Left renal pelvis (tissue), 4 donors: ENCODE data around the gene NME3. TPM values are rescaled to one million over a fixed set of nuclear protein-coding genes. Genes with fewer than 3 reads are reported as not detected.

Source experiments
- DNase-seq, 4 donors: peaks; one replicate each; pipeline ENCODE4 v3.0.0-alpha.2; 2013; ENCODE audit warnings: low read depth in 4 of 4, low spot score in 3 of 4
- polyA plus RNA-seq, 4 donors: library from polyadenylated mRNA; unstranded; fragments of 120-200 nt; gene quantifications; one replicate each; pipeline ENCODE4 v1.2.1, GENCODE V29; 2013; ENCODE audit not compliant: insufficient read length in 4 of 4

Gene NME3
- polyA plus RNA-seq, 4 donors, result 18.7 to 46.6 (median 22.9) TPM

DNA sequence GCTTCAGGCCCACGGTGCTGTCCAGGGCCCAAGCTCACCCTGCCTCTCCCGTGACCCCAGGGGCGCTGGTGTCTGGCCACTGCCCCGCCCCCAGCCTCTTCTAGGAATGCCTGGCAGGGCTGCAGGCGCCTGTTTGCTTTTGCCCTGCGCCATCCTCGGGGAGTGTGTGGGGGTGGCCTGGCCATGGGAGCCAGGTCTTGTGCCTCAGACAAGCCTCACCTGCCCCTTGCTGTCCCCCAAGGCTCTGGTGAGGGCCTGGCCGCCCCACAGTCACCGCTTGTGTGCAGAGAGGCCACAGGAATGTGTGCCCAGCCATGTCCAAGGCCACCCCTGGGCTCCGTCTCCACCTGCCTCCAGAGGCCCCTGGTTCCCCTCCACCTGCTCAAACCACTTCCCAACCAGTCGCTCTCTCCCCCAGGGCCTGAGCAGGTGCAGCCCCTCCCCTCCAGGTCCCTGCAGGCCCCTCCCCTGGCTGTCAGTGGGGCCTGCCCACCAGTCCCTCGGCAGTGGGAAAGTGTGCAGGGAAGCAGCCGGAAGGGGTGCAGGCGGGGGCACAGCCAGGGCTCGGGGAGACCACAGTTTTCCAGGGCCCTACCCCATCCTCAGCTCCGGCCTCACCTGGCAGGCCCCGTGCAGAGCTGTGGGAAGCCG is 23.0 kb upstream of the NME3 start:
- no peak for DNase-seq

DNA sequence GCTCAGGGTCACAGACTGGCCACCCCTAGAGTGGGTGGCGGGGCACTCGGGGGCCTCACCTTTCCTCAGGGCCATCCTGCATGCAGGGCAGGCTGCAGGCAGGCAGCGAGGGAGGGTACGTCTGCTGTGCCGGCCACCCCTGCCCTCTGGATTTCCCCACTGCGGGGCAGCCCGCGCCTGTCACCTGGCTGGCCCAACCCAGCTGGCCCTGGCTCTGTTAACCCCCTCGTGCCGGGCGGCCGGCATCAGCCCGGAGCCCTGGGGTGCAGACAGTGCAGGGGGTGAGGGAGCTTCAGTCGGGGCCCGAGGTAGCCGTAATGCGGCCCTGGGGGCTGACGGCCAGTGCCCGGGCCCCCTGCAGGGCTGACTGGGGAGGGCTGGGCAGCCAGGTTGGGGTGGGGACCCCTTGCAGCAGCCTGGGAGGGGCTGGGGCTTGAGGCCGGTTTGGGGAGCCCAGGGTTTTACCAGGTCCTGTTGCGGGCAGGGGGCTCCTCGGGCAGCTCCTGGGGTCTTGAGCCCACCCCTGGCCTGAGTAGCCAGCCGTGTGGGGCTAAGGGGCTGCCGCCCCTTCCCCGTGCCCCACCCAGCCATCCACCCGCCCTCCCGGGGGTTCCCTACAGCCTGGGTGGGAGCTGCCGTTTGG is 22.4 kb upstream of the NME3 start, which contains the start of gene IGFALS:
Gene IGFALS (minus strand): TSS at position 128 of the 643 bp plus-strand sequence. CDS start 53 bp downstream, at position 75.
- DNase-seq, result no peak

DNA sequence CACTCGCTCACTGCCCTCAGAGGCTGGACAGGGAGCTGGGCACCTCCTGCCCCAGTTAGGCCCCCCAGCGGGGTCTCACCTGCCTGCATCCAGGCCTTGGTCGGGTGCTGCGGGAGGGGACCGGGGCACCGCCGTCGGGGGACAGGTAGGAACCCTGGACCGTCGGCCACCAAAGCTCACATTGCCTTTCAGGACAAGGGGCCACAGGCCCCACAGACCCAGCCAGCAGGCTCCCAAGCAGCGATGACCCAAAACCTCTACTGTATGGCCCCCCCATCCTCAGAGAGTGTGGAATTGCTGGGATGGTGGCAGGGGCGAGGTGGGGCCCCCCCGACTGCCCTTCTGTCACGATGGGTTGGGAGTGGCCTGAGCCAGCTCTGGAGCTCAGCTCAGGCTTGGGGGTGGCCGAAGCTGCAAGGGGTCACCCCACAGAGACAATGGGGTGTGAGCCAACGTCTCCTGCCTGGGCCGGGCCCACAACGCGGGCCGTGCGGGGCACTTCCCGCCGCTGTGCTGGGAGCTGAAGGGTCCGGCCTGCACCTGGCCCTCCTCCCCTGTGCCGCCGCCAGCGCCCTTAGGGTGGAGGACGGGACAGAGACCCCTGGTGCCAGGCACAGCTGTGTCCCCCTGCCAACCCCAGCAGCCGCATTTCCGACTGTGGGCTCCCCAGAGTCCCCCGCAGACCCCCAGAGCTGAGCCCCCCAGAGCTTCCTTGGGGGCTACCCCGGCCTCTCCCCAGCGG is 21.7 kb upstream of the NME3 start:
- DNase-seq, result no peak

DNA sequence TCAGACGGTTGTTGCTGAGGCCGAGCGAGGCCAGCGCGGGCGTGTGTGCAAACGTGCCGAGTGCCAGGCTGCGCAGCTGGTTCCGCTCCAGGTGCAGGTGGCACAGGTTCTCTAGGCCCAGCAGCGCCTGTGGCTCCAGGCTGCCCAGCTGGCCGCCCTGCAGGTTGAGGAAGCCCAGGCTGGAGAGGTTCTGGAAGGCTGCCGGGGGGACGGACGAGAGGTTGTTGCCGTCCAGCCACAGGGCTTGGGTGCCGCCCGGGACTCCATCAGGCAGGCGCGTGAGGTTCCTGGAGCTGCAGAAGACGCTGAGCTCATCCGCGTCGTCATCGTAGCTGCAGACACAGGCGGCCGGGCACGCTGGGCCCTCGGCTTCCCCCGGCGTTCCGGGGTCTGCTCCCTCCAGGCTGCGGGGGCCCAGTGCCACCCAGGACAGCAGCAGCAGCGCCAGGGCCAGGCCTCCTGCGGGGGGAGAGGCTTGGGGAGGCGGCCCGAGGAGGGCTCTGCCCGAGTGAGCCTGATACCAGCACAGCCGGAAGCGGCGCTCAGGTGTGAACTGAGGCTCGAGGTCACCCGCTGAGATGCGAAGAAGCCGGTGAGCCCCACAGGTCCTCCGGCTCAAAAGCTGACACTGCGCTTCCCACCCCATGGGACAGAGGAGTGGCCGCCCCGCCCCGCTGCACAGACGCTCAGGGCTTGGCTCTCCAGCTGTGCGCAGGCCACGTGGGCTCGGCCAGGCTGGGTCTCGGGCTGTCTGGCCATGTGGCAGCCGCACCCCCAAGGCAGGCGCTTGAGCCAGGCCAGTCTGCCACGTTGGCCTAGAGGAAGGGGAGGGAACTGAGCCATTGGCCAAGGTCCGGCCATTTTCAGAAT is 20.8 kb upstream of the NME3 start:
- DNase-seq, result no peak

DNA sequence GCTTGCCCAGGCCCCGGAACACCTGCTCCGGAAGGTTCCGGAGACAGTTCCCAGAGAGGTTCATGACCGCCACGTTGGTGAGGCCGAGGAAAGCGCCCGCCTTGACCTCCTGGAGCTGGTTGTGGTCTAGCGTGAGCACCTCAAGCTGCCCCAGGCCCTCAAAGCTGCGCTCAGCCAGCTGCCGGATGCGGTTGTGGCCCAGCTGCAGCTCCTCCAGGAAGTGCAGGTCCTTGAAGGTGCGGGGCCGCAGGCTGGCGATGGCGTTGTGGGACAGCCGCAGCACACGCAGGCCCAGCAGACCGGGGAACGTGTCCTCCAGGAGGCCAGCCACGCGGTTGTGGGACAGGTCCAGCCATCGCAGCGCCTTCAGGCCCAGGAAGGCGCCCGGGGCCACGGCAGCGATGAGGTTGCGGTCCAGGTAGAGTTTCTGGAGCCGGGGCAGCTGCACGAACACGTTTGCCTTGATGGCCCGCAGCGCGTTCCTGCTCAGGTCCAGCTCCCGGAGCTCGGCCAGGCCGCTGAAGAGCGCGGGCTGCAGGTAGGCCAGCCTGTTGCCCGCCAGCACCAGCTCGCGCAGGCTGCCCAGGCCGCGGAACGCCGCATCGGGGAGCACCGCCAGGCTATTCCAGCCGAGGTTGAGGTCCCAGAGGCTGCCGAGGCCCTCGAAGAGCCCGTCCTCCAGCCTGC is 20.1 kb upstream of the NME3 start:
- DNase-seq, result no peak

DNA sequence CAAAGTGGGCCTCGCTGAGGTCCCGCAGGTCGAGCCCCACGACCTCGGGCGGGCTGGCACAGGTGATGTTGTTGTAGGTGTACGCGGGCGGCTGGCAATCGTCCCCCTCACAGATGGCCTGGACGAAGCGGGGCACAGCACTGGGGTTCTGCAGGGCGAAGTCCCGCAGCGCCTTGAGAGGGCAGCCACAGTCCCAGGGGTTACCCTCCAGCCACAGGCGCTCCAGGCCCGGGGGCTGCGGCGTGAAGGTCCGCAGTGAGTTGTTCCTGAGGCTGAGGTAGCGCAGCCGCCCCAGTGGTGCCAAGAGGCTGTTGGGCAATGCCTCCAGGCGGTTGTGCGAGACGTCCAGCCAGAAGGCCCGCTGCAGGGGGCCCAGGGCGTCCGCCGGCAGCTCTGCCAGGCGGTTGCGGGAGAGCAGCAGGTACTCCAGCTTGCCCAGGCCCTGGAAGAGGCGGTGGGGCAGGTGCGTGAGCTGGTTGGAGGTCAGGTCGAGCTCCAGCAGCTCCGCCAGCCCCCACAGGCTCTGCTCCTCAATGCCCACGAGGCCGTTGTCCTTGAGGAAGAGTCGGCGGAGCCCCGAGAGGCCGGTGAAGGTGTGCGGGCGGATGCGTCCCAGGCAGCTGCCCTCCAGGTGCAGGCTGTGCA is 19.4 kb upstream of the NME3 start:
- DNase-seq, result no peak

DNA sequence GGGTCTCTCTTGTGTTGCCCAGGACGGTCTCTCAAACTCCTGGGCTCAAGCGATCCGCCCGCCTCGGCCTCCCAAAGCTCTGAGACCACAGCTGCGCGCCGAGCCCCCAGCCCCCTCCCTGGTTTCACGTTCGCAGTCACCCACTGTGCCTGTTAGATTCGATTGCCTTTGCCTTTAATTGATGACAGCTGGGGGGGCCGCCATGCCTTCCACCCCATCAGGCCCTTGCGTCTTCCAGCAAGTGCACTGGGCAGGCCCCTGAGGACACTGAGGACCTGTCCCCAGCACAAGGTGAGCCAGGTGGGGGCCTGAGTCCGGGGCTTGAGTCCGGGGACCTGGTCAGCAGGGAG is 18.9 kb upstream of the NME3 start:
- no peak for DNase-seq

DNA sequence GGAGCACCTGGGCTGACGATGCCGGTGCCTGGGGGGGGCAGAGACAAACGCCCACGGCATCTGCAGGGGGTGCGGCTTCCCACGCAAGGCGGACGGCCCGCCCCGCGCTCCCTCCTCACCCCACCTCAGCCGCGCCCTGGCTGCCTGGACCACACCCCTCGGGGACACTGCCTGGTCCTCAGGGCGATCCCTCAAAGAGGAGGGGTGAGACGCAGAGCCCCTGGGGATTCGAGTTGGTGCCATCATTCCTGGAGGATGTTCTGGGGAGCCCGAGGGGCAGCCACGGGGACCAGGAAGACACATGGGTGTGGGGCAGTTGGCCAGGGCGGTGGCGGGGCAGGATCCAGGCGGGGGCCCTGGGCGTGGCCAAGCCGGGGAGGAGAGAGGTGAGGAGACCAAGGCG is 18.3 kb upstream of the NME3 start:
- DNase-seq, result no peak

DNA sequence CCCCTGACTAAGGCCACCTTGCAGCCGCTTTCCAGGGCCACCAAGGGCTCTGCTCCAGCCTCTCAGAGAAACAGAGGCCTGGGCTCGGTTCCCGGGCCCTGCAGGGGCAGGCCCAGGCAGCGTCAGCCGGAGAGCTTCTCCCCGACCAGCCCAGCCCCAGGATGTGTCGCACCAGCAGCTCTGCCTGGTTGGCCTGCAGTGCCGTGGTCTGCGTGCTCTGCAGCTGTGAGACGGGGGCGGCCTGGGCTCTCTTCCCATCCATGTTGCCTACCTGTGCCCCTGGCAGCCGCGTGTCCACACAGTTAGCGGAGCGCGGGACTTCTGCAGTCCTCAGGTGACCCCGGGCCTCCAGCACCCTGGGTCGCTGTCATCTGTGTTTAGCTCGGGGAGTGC is 17.4 kb upstream of the NME3 start:
- no peak for DNase-seq

DNA sequence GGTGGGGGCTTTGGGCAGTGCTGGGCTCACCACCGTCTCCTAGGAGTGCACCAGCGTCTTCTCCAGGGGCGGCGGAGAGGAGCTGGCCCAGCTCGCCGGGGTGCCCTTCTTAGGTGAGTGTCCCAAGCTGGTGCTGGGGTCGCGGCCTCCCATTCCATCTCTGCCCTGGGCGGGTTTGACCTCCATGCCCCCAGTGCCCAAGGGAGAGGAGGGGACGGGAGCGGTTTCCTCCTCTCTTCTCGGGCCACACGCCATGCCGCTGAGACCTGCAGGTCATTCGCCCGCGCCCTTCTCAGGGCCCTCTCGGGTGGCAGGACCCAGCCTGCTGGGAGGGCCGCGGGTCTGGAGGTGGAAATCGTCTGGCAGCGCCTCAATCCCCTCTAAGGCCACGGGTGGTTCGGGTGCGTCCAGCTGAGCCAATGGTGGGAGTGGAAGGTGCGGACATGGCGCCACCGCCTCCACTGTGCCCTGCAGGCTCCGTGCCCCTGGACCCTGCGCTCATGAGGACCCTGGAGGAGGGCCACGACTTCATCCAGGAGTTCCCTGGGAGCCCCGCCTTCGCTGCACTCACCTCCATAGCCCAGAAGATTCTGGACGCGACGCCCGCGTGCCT is 16.9 kb upstream of the NME3 start:
- no peak for DNase-seq

DNA sequence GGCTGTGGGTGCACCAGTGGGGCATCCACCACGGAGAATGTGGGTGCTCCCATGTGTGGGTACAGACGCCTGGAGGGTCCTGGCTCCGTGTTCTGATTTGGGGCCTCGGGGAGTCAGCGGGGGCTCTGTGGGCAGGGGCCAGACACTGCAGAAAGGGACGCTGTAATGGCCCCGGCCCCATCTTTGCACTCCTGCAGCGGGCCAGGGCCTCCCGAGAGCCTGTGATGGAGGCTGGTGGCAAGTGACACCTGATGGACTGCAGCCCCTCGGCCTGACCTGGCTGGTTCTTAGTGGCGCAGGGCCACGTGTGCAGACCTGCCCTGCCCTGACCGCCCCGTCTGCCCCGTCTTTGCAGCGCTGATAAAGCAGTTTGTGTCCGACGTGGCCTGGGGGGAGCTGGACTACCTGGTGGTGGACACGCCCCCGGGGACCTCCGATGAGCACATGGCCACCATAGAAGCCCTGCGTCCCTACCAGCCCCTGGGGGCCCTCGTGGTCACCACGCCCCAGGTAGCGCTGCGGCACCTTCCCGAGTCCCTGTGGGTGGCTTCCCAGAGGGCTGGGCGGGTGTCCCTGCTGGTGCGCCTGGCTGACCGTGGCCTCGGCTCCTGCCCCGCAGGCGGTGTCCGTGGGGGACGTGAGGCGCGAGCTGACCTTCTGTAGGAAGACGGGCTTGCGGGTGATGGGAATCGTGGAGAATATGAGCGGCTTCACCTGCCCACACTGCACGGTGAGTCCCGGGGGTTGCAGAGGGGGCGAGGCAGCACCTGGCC is 16.2 kb upstream of the NME3 start:
- no peak for DNase-seq

DNA sequence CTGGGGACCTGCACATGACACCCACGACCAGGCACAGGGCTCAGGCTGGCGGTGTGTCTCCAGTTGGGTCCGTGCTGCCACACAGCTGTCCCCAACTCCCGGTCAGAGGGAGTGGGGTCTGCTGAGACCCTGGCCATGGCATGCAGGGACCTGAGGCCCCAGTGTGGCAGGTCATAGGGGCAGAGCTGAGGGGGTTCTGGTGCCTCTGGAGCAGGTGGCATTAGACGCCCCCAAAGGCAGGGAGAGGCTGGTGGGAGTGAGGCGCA is 15.6 kb upstream of the NME3 start:
- DNase-seq, result no peak

DNA sequence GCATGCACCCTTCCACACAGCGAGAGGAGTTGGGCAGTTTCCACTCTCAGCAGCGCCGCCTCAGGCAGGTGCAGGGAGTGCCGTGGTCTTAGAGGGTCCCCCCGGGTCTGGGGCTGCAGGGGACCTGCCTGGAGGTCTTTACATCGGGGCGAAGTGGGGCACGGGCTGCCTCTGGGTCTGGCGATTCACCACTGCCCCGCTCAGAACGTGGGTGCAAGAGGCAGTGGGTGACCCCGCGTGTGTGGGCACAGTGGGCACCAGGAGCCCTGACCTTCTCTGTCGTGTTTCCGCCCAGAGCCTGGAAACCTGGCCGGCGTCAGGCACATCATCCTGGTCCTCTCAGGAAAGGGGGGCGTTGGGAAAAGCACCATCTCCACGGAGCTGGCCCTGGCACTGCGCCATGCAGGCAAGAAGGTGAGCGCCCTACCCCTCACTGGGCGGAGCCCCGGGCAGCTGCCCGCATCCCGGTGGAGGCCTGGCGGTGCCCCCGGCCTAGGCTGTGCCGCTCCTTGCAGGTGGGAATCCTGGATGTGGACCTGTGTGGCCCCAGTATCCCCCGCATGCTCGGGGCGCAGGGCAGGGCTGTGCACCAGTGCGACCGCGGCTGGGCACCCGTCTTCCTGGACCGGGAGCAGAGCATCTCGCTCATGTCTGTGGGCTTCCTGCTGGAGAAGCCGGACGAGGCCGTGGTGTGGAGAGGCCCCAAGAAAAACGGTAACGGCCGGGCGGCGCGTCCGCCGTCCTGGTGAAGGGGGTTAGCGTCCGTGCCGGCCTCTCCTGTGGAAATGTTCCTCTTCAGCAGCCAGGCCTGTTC is 15.1 kb upstream of the NME3 start:
- DNase-seq, result no peak

DNA sequence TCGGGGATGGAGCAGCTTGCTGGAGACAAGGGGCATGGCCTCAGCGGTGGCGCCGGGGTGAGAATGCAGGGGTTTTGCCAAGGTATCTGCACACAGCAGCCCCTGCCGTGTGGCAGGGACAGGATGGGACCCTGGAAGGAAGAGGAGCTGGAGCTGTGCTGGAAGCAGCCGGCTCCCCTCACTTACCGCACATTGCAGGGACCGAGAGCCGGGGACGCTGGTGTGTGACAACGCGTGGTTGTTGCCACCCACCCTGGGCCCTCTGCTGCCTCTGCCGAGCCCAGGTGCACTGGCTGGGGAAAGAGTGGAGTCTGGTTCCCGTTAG is 14.5 kb upstream of the NME3 start:
- DNase-seq, result no peak

DNA sequence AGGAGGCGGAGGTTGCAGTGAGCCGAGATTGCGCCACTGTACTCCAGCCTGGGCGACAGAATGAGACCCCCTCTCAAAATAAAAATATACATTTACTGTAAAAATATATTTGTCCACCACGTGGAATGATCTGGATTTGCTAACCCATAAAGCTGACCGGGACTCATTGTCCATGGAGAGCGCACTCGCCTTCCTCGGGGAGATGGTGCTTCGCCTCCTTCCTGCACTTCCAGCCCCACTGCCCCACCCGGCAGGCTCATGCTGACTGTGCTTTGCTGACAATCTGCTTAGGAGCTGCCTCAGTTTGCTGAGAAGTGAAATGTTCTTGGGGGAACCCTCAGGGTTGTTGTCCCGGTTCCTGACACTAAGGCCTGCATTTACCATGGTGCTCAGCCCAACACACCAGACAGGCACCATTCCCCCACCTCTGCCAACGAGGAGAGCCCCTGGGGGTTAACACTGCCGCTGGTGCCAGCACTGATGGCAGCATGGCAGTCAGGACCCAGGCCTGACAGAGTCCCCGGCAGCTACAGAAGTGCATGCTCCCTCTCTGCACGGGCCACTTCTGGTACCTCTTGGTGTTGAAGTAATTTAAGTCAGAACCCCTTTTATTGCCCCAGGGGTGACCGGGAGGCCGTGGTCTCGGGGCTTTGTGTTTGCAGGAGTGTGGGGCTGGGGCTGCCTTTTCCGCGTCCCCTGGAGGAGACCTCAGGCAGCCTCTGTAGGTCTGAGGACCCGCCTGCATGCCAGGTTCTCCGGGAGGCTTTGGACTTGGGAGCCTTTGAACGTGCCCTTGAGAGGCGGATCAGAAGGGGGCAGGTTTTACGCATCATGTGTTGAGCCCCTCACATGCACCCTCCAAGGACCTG is 13.9 kb upstream of the NME3 start:
- no peak for DNase-seq

DNA sequence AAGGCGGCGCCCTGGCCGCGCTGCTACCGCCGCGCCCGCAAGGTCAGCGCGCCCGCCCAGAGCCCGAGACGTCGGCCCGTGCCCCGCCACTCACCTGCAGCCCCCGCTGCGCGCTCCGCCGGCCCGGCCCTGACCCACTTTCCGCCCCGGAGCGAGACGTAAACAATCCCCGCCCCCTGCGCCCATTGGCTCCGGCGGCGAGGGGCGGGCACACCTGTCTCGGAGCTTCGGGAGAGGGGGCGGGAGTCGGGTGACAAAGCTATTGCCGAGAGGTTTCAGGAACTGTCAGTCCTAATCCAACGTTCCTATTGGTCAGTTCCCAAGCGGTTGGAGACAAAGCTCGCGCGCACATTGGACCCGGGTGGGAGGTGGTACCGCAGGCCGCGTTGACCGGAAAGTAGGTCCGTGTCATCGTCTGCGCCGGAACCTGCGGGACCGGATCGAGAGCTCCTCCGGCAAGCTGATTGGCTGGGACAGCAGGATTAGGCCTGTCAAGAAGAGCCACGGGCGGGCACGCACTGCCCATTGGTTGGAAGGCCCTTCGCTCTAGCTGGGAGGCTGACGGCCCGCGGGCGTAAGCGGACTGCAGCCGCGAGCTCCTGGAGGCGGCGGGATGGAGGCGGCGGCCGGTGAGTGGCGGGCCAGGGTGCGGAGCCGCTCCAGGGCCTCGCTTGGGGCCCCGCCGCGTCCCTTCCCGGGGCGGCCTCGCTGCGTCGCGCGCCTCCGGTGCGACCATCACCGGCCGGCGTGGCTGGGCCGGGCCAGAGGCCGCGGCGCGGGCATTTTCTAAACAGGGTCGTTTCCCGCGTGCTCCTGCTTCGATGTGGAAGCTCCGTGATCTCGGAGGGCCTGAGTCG is 11.3 kb upstream of the NME3 start, which contains the start of the genes NUBP2 and SPSB3:
Gene NUBP2 (plus strand): TSS at position 553 of the 857 bp plus-strand sequence. CDS start 61 bp downstream, at position 614.
Gene SPSB3 (minus strand): TSS at position 164 of the 857 bp plus-strand sequence. CDS start 1,088 bp downstream, outside the sequence.
- DNase-seq, result peak; percentile 99 to 100 (median 99)
